NCI-H128 (cell line): ENCODE results near the gene GUCA1C.

Experiments used
- DNase-seq: peaks from one replicate; lab custom pipeline; 2025; ENCODE audit not compliant: unreplicated experiment; lab: John Stamatoyannopoulos, UW

Gene GUCA1C

DNA sequence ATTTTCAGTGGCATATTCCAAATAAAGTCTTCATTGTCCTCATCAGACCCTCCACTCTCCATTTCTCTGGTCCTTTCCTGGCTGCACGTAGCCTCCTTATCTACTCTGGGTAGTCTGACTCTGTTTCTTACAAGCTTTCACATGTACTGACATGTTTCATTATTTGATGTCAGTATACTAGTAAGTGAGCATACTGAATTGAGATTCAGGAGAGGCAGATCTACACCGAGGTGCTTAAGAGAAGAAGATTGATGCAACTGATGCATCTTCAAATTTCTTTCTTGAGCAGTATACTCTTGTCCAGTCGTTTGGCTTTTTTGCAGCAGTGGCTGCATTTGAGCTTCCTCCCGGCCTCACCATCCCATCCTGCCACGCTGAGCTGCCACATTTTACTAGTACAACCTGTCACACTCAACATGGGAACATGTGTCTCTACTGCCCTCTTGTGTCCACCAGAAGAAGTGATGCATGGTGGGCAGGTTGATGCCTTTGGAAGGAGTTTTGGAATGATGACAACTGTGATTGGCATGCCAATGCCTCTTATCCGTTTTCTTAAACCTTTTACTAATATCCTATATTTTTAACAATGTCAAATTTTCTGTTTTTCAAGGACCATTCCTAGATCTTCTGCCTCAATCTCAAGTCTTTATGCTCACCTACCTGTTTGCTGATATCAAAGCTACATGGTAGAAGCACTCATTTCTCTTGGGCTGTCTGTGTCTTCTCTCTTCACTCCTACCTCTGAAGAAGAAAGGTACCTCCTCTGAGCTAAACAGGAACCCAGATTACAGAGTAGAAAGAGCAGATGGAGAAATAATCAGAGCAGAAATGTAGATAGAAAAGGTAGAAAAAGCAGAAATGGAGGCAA, 38.7 kb downstream of the GUCA1C start:
- DNase-seq: peak; percentile 16

DNA sequence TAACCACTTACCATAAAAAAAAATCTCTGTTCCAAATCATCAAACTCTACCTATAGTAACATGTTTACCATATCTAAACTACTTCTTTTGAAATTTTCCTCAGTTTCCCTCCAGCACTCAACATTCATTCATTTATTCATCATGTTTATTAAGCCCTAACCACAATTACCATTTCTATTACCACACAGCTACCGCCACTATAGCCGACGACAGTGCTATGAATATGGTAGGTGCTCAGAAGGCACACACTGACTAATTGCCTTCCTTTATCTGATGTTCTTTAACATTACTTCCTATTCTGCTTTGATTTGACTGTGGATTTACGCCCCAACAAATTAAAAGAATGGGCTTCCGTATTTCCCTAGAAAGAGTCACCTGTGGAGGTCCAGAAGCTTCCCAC, 43.9 kb downstream of the GUCA1C start:
- DNase-seq: no peak

DNA sequence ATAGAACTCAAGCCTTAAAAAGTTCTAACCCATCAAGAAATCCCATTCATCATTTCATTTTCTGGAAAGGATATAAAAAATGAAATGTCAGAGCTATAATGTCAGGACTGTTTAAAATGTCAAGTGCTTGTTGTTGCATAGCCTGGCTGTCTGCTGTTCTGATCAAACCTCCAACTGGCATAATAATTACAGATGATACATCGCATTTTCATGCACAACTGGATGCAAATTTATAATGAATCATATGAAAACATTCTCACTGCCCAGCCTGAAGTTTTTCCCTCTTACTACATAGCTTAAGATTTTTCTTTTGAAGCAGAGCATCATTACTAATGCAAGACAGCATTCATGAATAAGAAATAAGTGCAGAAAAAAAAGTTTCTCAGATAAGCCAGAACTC, 46.5 kb downstream of the GUCA1C start:
- no peak for DNase-seq

DNA sequence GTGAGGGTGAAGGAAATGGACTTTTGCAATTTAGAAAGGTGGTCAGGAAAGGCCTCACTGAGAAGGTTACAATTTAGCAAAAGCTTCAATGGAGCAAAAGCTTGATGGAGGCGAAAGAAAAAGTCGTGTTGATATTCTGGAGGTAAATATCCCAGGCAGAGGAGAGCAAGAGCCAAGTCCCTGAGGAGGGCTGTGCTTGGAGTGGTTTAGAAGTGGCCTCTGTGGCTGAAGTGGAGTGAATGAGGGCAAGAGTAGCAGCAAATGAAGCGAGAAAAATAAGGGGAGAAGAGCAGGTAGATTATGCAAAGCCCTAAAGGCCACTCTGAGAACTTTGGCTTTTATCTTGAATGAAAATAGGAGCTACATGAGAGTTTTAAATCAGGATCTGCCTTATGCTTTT, 54.1 kb downstream of the GUCA1C start:
- DNase-seq: peak; percentile 37

DNA sequence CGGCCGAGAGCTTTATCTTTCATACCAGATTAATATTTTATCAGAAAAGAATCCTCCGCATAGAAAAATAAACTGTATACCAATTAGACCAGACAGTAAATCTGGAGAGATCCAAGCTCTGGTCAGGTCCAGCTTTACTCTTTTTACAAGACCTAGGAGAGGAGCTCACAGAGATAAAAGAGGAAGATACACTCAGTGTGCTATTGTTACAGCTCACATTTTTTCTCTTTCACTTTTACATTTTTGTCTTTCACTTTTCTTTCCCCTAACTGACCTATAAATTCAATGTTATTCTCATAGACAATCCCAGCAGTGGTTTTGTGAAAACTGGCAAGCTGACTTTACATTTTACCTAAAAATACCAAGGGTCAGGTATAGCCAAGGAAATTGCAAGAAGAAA, 55.8 kb downstream of the GUCA1C start:
- no peak for DNase-seq

DNA sequence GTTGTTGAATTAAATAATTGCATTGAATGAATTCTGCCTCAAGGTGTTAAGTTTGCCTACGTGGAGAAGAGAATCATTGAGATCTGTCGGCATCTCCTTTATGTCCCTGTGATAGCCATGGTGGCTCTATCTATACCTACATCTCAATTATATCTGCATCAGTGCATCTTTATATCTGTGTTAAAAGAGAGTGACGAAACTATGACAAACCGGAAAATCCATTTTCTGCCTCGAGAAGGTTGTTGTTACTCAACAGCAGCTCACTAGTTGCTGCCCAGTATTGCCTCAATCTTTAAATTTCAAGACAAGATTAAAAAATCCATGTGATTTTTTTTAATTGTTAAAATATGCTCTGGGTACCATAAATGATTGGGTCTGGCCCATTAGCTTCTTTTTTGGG, 58.7 kb downstream of the GUCA1C start:
- DNase-seq: no peak

DNA sequence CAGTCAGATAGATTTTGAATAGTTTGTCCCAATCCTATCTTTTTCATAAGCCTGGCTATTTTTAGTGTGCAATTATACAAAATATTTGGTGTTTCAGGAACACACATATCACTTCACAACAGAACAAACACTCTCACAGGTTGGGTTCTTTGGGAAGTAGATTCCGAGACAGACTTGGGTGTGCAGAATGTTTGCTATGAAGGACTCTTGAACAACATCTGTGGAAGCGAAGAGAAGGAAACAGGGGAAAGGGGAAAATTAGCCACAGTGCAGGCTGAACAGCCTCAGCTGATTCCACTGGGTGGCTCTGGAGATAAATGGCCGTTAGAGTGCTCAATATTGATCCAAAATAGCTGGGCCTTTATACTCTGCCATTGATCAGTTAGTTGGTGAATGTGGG, 61.8 kb downstream of the GUCA1C start:
- DNase-seq: no peak

DNA sequence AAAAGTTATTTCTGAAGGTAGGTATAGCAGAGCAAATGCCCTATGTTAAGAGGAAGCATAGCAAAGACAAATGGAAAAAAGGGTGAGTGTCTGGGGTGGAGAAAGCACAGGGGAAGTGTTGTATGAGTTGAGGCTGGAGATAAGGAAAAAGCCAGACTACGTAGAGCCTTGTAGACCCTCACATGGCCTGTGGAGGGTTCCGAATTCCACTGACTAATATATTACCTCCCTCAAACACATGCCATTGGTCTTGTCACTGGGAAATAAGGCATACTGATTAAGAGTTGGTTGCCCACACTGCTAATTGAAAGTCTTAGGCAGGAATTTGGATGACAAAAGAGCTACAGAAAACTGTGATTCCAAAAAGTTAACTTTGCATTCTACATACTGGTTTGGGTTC, 65.9 kb downstream of the GUCA1C start:
- no peak for DNase-seq

DNA sequence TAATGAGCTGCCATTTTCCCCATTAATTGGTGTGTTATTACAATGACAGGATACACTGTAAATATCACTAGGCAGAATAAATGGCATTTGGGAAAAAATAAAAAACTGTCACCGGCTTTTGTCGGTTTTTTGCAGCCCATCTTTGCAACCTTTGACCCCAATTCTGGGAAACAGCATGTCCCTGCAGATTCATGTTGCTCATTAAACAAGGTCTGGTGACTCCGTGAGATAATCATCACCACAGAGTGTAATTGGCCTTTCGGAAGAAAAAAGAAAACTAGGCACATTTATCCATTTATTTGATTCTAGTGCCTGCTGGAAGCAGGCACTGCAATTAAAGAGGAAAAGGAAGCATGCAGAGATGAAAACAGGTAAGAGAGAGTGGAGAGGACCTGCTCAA, 66.6 kb downstream of the GUCA1C start:
- DNase-seq: no peak

DNA sequence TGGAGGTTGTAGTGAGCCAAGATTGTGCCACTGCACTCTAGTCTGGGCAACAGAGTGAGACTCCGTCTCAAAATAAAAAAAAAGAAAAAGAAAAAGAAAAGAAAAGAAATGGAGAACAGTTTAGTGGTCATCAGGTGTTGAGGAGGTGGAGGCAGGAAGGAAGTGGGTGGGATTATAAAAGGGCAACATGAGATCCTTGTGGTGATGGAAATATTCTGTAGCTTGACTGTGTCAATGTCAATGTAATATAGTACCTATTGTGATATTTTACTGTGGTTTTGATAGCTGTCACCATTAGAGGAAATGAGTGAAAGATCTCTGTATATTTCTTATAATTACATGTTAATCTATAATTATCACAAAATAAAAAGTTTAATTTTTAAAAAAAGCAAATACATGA, 70.3 kb downstream of the GUCA1C start:
- DNase-seq: no peak

DNA sequence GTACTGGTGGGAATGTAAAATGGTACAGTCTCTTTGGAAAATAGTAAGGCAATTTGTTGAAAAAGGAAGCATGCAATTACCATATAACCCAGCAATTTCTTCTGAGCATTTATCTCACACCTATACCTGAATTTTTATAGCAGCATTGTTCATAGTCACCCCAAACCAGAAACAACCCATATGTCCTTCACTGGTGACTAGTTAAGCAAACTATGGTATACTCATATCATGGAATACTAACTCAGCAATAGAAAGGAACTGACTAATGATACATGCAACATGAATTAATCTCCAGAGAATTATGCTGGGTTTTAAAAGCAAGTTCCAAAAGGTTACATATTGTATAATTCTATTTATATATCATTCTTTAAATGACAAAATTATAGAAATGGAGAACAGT, 70.9 kb downstream of the GUCA1C start:
- DNase-seq: no peak

DNA sequence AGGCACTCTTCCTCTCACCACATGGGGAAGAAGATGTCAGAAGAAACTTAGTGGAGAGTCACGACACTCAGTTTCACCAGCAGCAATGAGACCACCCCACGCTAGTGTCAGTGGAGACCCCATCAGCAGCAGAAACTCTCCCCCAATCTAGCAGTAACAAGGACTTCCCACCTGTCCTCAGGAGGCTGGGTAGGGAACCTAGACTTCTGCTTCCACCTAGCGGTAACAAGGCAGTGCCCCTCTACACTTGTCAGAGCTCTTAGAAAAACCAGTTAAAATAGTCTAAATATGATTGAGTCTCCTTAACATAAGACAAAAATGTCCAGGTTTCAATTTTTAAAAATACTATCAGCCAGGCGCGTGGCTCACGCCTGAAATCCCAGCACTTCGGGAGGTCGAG, 73.8 kb downstream of the GUCA1C start:
- DNase-seq: no peak

DNA sequence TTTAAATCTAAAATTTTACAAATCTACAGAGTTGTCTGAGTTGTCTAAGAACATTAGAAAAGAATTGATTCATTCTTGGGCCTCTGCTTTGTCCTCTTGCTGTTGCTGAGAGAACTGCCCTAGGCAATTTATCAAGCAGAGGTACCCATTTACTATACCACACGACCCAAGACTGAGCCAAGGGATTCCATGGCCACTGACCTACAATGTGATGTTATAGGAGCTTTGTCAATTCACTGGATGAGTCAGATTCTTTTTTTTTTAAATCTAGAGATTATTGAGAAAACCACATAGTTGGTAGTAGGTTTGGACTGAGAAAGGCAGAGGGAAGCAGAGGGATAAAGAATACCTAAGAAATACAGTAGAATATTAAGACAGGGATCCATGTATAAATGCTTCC, 75.8 kb downstream of the GUCA1C start:
- no peak for DNase-seq

DNA sequence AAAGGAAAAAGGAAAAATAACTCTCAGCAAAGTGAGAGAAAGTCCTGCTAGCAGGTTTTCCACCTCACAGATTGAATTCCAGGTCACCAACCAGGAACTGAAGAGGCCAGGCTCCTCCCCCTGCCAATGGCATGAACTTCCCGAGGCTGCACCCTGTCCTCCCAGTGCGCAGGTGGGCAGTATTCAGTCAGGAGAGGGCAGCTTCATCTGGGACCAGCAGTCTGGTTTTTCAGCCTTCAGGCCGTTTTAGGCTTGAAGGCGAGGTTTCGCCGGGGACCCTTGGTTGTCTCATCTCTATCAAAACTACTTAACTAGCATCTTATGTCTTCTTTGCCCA, 89.9 kb downstream of the GUCA1C start:
- DNase-seq: no peak

DNA sequence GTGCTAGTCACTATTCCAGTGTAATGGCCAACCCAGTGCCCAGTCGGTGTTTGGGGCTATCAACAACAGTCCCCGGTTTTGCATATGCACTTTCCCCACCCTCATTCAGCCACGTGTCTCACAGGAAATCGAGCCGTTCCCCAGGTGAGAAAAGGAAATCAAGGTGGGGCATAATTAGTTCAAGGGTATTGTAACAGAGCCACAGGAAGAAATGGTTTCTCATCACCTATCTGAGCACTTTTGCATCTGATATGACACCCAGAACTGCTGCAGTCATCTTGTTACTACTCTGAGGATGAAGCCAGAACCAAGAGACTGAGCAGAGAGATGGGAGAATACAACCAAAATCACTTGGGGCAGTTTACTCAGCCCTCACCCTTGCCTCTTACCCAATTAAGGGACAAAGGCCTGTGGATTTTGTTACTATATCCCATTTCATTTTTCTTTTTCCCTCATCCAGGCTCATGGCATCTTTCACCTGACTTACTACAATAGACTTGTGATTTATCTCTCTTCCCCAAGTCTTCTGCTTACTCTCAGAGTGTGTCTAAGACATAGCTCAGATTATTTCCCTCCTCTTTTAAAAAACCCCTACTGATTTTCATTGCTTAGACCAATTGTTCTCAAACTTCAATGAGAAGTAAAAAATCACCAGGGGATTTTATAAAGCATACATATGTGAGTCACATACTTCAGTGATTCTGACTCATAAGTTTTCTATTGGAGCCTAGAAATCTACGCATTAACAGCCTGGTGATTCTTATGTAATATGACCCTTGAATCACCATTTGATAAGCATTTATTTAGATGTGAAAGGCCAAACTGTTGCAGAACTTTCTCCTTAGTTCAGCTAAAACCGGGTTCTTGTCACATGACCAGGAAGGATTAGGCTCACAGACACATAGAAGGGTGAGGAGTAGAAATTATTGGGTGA, 90.5 kb downstream of the GUCA1C start:
- DNase-seq: no peak

DNA sequence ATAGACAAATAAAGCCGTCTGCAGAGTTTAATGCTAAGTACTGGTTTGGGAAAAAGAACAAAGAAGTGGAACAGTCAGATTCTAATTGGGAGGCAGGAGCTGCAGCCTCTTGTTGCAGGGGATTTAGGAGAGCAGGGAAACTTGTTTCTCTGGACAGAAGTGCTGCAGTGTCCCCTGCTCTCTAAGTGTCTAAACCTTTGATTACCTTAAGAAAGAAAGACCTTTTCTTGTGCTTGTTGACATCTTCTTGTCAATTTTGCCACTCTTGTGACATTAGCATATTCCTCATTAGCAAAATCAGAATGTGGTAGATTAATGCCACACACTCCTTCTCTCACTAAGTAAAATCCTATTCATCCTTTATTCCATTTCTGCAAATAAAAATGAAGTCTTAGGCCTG, 92.3 kb downstream of the GUCA1C start:
- no peak for DNase-seq
